DND-41 (cell line): ENCODE measurements around the gene JAZF1.

ENCODE experiments used
- ATAC-seq: fragments of 200-7000 bp; cut with Tn5 transposase; 3 replicates; pipeline ENCODE4 v1.9.1; 2021; ENCODE audit warnings: low read depth; ENCODE audit not compliant: insufficient read depth
- DNase-seq: peaks from one replicate; pipeline ENCODE4 v3.0.0-alpha.2; 2020
- H2AFZ ChIP-seq: 2 replicates; pipeline ENCODE4 v1.6.0; 2012; ENCODE audit warnings: low read depth, low read length
- H3K27ac ChIP-seq: 2 replicates; pipeline ENCODE4 v1.5.1; 2012; ENCODE audit warnings: low read length, inconsistent platforms
- H3K27me3 ChIP-seq: fragments of 200-600 bp; sonication (generic); 2 replicates; pipeline ENCODE4 v1.6.0; 2012; ENCODE audit warnings: low read length, mild to moderate bottlenecking, inconsistent platforms; ENCODE audit not compliant: insufficient read depth, poor library complexity
- H3K36me3 ChIP-seq: 2 replicates; pipeline ENCODE4 v1.5.1; 2012; ENCODE audit warnings: low read length, inconsistent platforms; ENCODE audit not compliant: insufficient read depth
- H3K4me1 ChIP-seq: 2 replicates; pipeline ENCODE4 v1.5.1; 2012; ENCODE audit warnings: mild to moderate bottlenecking, low read length; ENCODE audit not compliant: insufficient read depth
- H3K4me2 ChIP-seq: 2 replicates; pipeline ENCODE4 v1.6.0; 2012; ENCODE audit warnings: mild to moderate bottlenecking, moderate library complexity, low read length, inconsistent platforms; ENCODE audit not compliant: insufficient read depth
- H3K4me3 ChIP-seq, 2 experiments: fragments of 200-600 bp in 1 of 2; shearing (Covaris generic) in 1 of 2; 2 replicates each; pipeline ENCODE4 v1.5.1; 2012 to 2016; ENCODE audit warnings: inconsistent platforms in 2 of 2, low read length in 2 of 2, mild to moderate bottlenecking in 2 of 2, low read depth in 1 of 2, moderate library complexity in 1 of 2
- H3K79me2 ChIP-seq: 2 replicates; pipeline ENCODE4 v1.6.0; 2012; ENCODE audit warnings: low read length, inconsistent platforms; ENCODE audit not compliant: insufficient read depth
- H3K9ac ChIP-seq: 2 replicates; pipeline ENCODE4 v1.6.0; 2012; ENCODE audit warnings: low read depth, mild to moderate bottlenecking, inconsistent platforms, low read length, moderate library complexity
- H3K9me3 ChIP-seq: 2 replicates; pipeline ENCODE4 v1.5.1; 2012; ENCODE audit warnings: low read length, moderate library complexity, mild to moderate bottlenecking, inconsistent platforms; ENCODE audit not compliant: insufficient read depth, severe bottlenecking
- H4K20me1 ChIP-seq: 2 replicates; pipeline ENCODE4 v1.6.0; 2012; ENCODE audit warnings: low read length; ENCODE audit not compliant: insufficient read depth
- CTCF ChIP-seq: IDR thresholded peaks from 2 replicates; pipeline ENCODE4 v1.5.1; 2012; ENCODE audit warnings: borderline replicate concordance, low read length, moderate library complexity, mild to moderate bottlenecking; ENCODE audit not compliant: poor library complexity, severe bottlenecking; ENCODE audit errors: extremely low read depth
- EZH2 ChIP-seq: IDR thresholded peaks from 3 replicates; pipeline ENCODE4 v1.6.1; 2012; ENCODE audit warnings: borderline replicate concordance, low read depth, mild to moderate bottlenecking, moderate library complexity, low read length, inconsistent platforms; ENCODE audit not compliant: severe bottlenecking

Gene JAZF1

GRCh38 chr7:28203508-28204240 is 23.1 kb upstream of the JAZF1 start:
- Histone ChIP-seq H3K36me3 (no peaks in the 10 kb centered on the region), H3K27me3 (no peaks in the 10 kb centered on the region), H4K20me1 (no peaks in the 10 kb centered on the region), H3K27ac (no peak overlapping the region), H3K9me3 (no peaks in the 10 kb centered on the region), H3K9ac (no peak overlapping the region), H3K4me3 (no peak overlapping the region), H3K79me2 (no peaks in the 10 kb centered on the region), H2AFZ (no peak overlapping the region), H3K4me1 (no peaks in the 10 kb centered on the region), H3K4me2 (no peak overlapping the region)
- no peak for ATAC-seq
- no peak for DNase-seq
- TF ChIP-seq CTCF (no peak), EZH2 (no peak)

- TF ChIP-seq CTCF: no peak
- TF ChIP-seq EZH2: no peak
- H3K9ac ChIP-seq: no peak overlapping the region
- no peaks in the 10 kb centered on the region for H3K27me3 ChIP-seq
- no peaks in the 10 kb centered on the region for H3K79me2 ChIP-seq
- H3K4me2 ChIP-seq: no peak overlapping the region
- no peaks in the 10 kb centered on the region for H4K20me1 ChIP-seq
- H3K4me3 ChIP-seq: no peak overlapping the region
- H2AFZ ChIP-seq: no peak overlapping the region
- no peak for ATAC-seq
- DNase-seq: no peak
- H3K4me1 ChIP-seq: no peaks in the 10 kb centered on the region
- no peaks in the 10 kb centered on the region for H3K36me3 ChIP-seq
- no peak overlapping the region for H3K27ac ChIP-seq
- H3K9me3 ChIP-seq: no peaks in the 10 kb centered on the region
Measured at GRCh38 chr7:28202222-28202621, 21.6 kb upstream of the JAZF1 start.

DNA sequence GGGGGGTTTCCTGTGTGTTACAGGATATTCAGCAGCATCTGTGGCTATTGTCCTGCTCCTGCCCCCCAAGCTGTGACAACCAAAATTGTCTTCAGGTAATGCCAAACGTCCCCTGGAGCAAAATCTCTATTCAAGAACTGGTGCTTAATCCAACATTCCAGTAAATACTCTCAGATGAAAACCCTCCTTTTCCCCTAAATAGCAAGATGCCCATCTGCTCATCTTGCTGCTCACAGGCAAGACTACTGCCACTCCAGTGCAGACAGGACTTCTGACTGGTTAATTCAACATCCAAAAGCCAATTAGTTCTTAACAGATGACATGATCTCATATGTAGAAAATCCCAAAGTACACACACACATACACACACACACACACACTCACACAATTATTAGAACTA is 20.5 kb upstream of the JAZF1 start:
- Histone ChIP-seq H3K4me3 (no peak overlapping the region), H4K20me1 (no peaks in the 10 kb centered on the region), H3K79me2 (no peaks in the 10 kb centered on the region), H3K4me2 (no peak overlapping the region), H3K9me3 (no peaks in the 10 kb centered on the region), H3K36me3 (no peaks in the 10 kb centered on the region), H3K27me3 (no peaks in the 10 kb centered on the region), H3K4me1 (no peaks in the 10 kb centered on the region), H3K27ac (no peak overlapping the region), H3K9ac (no peak overlapping the region), H2AFZ (no peak overlapping the region)
- TF ChIP-seq CTCF (no peak), EZH2 (no peak)
- ATAC-seq (no peak), DNase-seq (no peak)
